ENCODE measurements around the gene CBLC. TPM values are rescaled to one million over a fixed set of nuclear protein-coding genes. Genes with fewer than 3 reads are reported as not detected.

CBLC gene
- total and polyA plus RNA-seq, 8 donors, result 3.1 to 6.1 (median 4.2) TPM

- TF ChIP-seq CTCF (IDR thresholded peaks at IDR 0.05), result no peak
- Histone ChIP-seq H3K27ac (peak overlapping the region; percentile 80 to 87), H3K36me3 (peaks cover 0 to 19% of the 10 kb centered on the region in 2 donors), H3K4me3 (peak overlapping the region; percentile 50 to 54), H3K4me1 (peaks cover 14 to 25% of the 10 kb centered on the region in 2 donors), H3K9me3 (no peaks in the 10 kb centered on the region), H3K27me3 (peaks cover 0 to 17% of the 10 kb centered on the region in 2 donors)
- DNase-seq, result no peak
- ATAC-seq, result no peak
- intact Hi-C loops (cut with DNase I), result no loop called here
Measured at GRCh38 chr19:44809577-44810233, 32.0 kb downstream of the CBLC start.

- peaks cover 0 to 17% of the 10 kb centered on the region in 2 donors for H3K27me3 ChIP-seq
- H3K9me3 ChIP-seq, result no peaks in the 10 kb centered on the region
- no peak overlapping the region for H3K27ac ChIP-seq
- no peak for TF ChIP-seq CTCF (IDR thresholded peaks at IDR 0.05)
- intact Hi-C loops (cut with DNase I), result no loop called here
- H3K4me3 ChIP-seq, result peak overlapping the region; percentile 50 to 54
- no peak for ATAC-seq
- peaks cover 14 to 25% of the 10 kb centered on the region in 2 donors for H3K4me1 ChIP-seq
- peaks cover 0 to 21% of the 10 kb centered on the region in 2 donors for H3K36me3 ChIP-seq
- no peak for DNase-seq
Measured at GRCh38 chr19:44810234-44811121, 32.8 kb downstream of the CBLC start.

- DNase-seq (no peak), ATAC-seq (no peak)
- intact Hi-C loops (cut with DNase I), result no loop called here
- peaks cover 0 to 21% of the 10 kb centered on the region in 2 donors for H3K36me3 ChIP-seq
- no peak for TF ChIP-seq CTCF (IDR thresholded peaks at IDR 0.05)
- H3K4me1 ChIP-seq, result peaks cover 14 to 25% of the 10 kb centered on the region in 2 donors
- H3K27ac ChIP-seq, result no peak overlapping the region
- peaks cover 0 to 17% of the 10 kb centered on the region in 2 donors for H3K27me3 ChIP-seq
- no peak overlapping the region for H3K4me3 ChIP-seq
- no peaks in the 10 kb centered on the region for H3K9me3 ChIP-seq
Measured at GRCh38 chr19:44811122-44811419, 33.4 kb downstream of the CBLC start.

GRCh38 chr19:44812142-44812718 lies 34.5 kb downstream of the CBLC start:
- peaks cover 0 to 21% of the 10 kb centered on the region in 2 donors for H3K36me3 ChIP-seq
- no peak overlapping the region for H3K4me3 ChIP-seq
- no peak for TF ChIP-seq CTCF (IDR thresholded peaks at IDR 0.05)
- DNase-seq (no peak), ATAC-seq (no peak)
- no peaks in the 10 kb centered on the region for H3K9me3 ChIP-seq
- no peak overlapping the region for H3K27ac ChIP-seq
- intact Hi-C loops (cut with DNase I), result no loop called here
- peaks cover 14 to 25% of the 10 kb centered on the region in 2 donors for H3K4me1 ChIP-seq
- H3K27me3 ChIP-seq, result peaks cover 0 to 17% of the 10 kb centered on the region in 2 donors

All from left lung (tissue), 10 donors.